HepG2 (cell line): ENCODE results near the gene ANO1. TPM values are rescaled to one million over a fixed set of nuclear protein-coding genes. Genes with fewer than 3 reads are reported as not detected.
"Not testable (repeated sequence)": the region's sequence is repeated elsewhere in the genome, so short reads cannot be mapped to it uniquely, and the experiment has no call there.

Experiments
- ATAC-seq: fragments of 200-7000 bp; cut with Tn5 transposase; 3 replicates; pipeline ENCODE4 v1.9.1; 2020; ENCODE audit warnings: mild to moderate bottlenecking, moderate library complexity
- BruUV-seq: library from RNA; stranded (reverse); fragments of 400-500 nt; replicated peaks from 2 replicates; lab custom pipeline; 2021; lab: Mats Ljungman, UMichigan
- CTCF ChIA-PET: fragments of 300-600 bp; formaldehyde crosslinking; extraction: SDS; loops from one replicate; lab custom pipeline; 2021; ENCODE audit warnings: low total read pairs, inconsistent platforms, low intra/inter-chr PET ratio; lab: Yijun Ruan, JAX
- POLR2A ChIA-PET: fragments of 350-600 bp; sonication (Branson Sonifier 250); formaldehyde crosslinking; loops from one replicate; lab custom pipeline; 2020; ENCODE audit warnings: antibody characterized with exemption, inconsistent platforms; lab: Yijun Ruan, JAX
- DNase-seq: peaks from one replicate; pipeline ENCODE4 v3.0.0-alpha.2; 2015; ENCODE audit warnings: low spot score
- FAIRE-seq: peaks from 3 replicates; lab custom pipeline; 2011; peaks lifted over from hg19 to GRCh38; lab: Jason Lieb, UNC
- H2AFZ ChIP-seq: one replicate; pipeline ENCODE4 v1.6.1; 2011; ENCODE audit warnings: low read length, inconsistent platforms
- H3K27ac ChIP-seq: fragments of 300-600 bp; 3 replicates; pipeline ENCODE4 v1.8.0; 2011; ENCODE audit warnings: mixed run types, mild to moderate bottlenecking, mixed read lengths, low read length, inconsistent platforms; ENCODE audit not compliant: insufficient read depth; ENCODE audit errors: extremely low read length
- H3K27me3 ChIP-seq, 2 experiments: fragments of 200-600 bp in 1 of 2; 2 replicates in 1 of 2; 3 replicates in 1 of 2; pipeline versions ENCODE4 v1.6.0 to v1.8.0; 2011; ENCODE audit warnings: low read length in 2 of 2, mild to moderate bottlenecking in 2 of 2, moderate library complexity in 2 of 2, inconsistent platforms in 1 of 2; ENCODE audit not compliant: insufficient read depth in 2 of 2, control insufficient read depth in 1 of 2
- H3K36me3 ChIP-seq, 2 experiments: fragments of 200-600 bp in 1 of 2; replicated peaks in 1 of 2; 2 replicates in 1 of 2; 3 replicates in 1 of 2; pipeline versions ENCODE4 v1.5.1 to v1.8.0; 2011; ENCODE audit warnings: low read length in 2 of 2, inconsistent platforms in 1 of 2; ENCODE audit not compliant: insufficient read depth in 2 of 2, control insufficient read depth in 1 of 2
- H3K4me1 ChIP-seq: 2 replicates; pipeline ENCODE4 v1.5.1; 2012; ENCODE audit warnings: low read length, inconsistent platforms; ENCODE audit not compliant: insufficient read depth
- H3K4me2 ChIP-seq: 2 replicates; pipeline ENCODE4 v1.6.0; 2011; ENCODE audit warnings: low read depth, low read length, inconsistent platforms
- H3K4me3 ChIP-seq, 3 experiments: fragments of 200-600 bp in 1 of 3; sonication (generic), shearing (Covaris generic) in 1 of 3; replicated peaks in 1 of 3; 2 replicates each; pipeline ENCODE4 v1.5.1; 2011 to 2016; ENCODE audit warnings: low read length in 3 of 3, inconsistent platforms in 2 of 3, low read depth in 2 of 3, mild to moderate bottlenecking in 2 of 3, control low read depth in 1 of 3, mixed read lengths in 1 of 3; ENCODE audit not compliant: insufficient read depth in 1 of 3
- H3K79me2 ChIP-seq: one replicate; pipeline ENCODE4 v1.6.1; 2011; ENCODE audit warnings: low read length, inconsistent platforms; ENCODE audit not compliant: insufficient read depth
- H3K9ac ChIP-seq: 2 replicates; pipeline ENCODE4 v1.6.0; 2011; ENCODE audit warnings: mild to moderate bottlenecking, low read depth, low read length, inconsistent platforms; ENCODE audit not compliant: insufficient read depth
- H3K9me3 ChIP-seq: 2 replicates; pipeline ENCODE4 v1.5.1; 2012; ENCODE audit warnings: mild to moderate bottlenecking, low read length
- H4K20me1 ChIP-seq: 2 replicates; pipeline ENCODE4 v1.6.0; 2011; ENCODE audit warnings: inconsistent platforms, mild to moderate bottlenecking, low read length, moderate library complexity; ENCODE audit not compliant: insufficient read depth
- MAFG ChIP-seq: sonication (generic); formaldehyde crosslinking; IDR thresholded peaks from 2 replicates; pipeline ENCODE4 v1.5.1; 2020; ENCODE audit warnings: mild to moderate bottlenecking, missing genetic modification reagents
- TMF1 ChIP-seq: sonication (generic); formaldehyde crosslinking; IDR thresholded peaks from 2 replicates; pipeline ENCODE4 v1.8.1; 2022; ENCODE audit warnings: low read depth, missing genetic modification reagents
- ZNF263 ChIP-seq: sonication (generic); formaldehyde crosslinking; IDR thresholded peaks from 2 replicates; pipeline ENCODE4 v1.4.0; 2020; ENCODE audit warnings: missing genetic modification reagents
- WGBS: methylation state at CpG from one replicate; pipeline ENCODE4 v1.1.6; 2017; ENCODE audit warnings: low lambda C conversion rate; 5-methylcytosine and 5-hydroxymethylcytosine counted together
- in situ Hi-C: cut with HindIII; loops from 2 replicates; pipeline ENCODE4 v1.10.0; 2017; ENCODE audit warnings: low pct_unique_long_range_greater_than_20kb; ENCODE audit not compliant: extremely low pct_ligation_motif_present
- intact Hi-C: fragments of 100-400 bp; cut with micrococcal nuclease; formaldehyde crosslinking; loops from one replicate; pipeline ENCODE4 v1.10.0; 2022; ENCODE audit not compliant: unreplicated experiment
- polyA plus RNA-seq, 8 experiments: library from polyadenylated mRNA; depleted of rRNA in 3 of 8; stranded (reverse) in 7 of 8; unstranded in 1 of 8; fragments of >200 nt; fragmentation: Illumina TruSeq in 4 of 8; extraction: Trizol in 4 of 8; gene quantifications; 2 replicates each; pipeline versions ENCODE4 v1.2.1 to v1.2.3, GENCODE V29; 2011 to 2016; ENCODE audit warnings: low read depth in 4 of 8, missing spikeins in 1 of 8, mixed read lengths in 1 of 8; ENCODE audit not compliant: insufficient read depth in 1 of 8
- total RNA-seq, 5 experiments: library from RNA; depleted of rRNA; stranded (reverse); fragments of >200 nt; fragmentation: Illumina TruSeq; extraction: Trizol; gene quantifications; 2 replicates each; pipeline ENCODE4 v1.2.3, GENCODE V29; 2016; ENCODE audit warnings: low read depth in 1 of 5

ANO1 gene
- total and polyA plus RNA-seq, 2 of the 13 experiments (the other 11 are each of a cell fraction or from before 2014, with no cell fraction given): not detected

DNA sequence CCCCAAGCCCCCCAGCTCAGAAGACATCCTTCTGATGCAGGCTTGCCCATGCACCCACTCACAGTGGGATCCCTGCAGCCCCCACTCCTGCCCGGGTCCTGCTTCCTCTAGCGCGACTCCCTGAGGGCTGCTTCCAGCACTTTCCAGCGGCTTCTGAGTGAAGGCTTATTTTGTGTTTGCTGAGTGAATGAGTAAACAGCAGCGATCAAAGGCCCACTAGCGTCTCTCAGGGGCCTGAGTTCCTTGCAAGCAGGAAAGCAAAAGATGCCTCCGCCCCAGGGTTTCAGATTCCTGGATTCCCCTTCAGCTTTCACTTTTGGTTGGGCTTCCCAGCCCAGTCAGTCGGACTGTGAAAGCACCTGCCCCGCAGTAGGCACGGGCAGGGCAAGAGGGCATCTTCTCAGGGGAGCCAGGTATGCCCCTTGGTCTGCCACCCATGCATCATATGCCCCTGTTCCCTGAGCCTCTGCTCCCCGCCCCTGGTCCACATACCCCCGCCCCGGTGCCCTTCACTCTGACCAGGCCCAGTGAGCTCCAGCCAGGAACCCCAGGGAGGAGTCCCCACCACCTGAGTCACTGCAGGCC lies 134.2 kb downstream of the ANO1 start (continued):
- TF ChIP-seq TMF1 (CRISPR knock-in tag): no peak
- TF ChIP-seq MAFG: no peak
- TF ChIP-seq ZNF263 (CRISPR knock-in tag): 0 out of 2 replicates have a peak, but pooled peaks have one; percentile 13
- TF ChIP-seq, all 625 proteins: peak for 18

DNA sequence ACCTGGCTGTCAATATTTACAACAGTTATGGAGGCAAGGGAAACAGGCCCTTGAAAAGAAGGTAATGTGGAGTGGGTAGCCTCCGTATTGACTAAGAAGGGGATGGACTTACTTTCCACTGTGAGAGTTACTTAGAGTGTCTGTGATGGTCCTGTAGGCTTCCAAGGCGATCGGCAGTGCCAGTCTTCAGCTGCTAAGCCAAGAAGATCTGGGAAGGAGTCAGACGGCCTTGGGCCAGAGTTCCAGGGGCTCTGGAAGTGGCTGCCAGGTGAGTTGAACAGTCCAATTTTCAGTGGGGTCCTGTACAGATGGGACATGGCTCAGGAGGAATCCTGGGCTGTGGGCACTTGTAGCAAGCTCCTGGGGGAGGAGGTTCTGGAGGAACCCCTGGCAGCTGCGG lies 139.3 kb downstream of the ANO1 start:
- H3K4me3 ChIP-seq, H3K79me2 ChIP-seq, H3K9me3 ChIP-seq, H4K20me1 ChIP-seq, DNase-seq, H2AFZ ChIP-seq, FAIRE-seq, in situ Hi-C loops, ATAC-seq, H3K9ac ChIP-seq, BruUV-seq, CTCF ChIA-PET, H3K4me2 ChIP-seq, POLR2A ChIA-PET, H3K36me3 ChIP-seq, H3K27ac ChIP-seq, intact Hi-C loops: not testable (repeated sequence)
- peaks cover 0 to 12% of the 10 kb centered on the region in 2 experiments; a peak in 2 of 5 replicates for H3K27me3 ChIP-seq
- H3K4me1 ChIP-seq: peaks cover 24% of the 10 kb centered on the region
- 64% methylated on average over 5 of the region's 5 CpGs for WGBS

DNA sequence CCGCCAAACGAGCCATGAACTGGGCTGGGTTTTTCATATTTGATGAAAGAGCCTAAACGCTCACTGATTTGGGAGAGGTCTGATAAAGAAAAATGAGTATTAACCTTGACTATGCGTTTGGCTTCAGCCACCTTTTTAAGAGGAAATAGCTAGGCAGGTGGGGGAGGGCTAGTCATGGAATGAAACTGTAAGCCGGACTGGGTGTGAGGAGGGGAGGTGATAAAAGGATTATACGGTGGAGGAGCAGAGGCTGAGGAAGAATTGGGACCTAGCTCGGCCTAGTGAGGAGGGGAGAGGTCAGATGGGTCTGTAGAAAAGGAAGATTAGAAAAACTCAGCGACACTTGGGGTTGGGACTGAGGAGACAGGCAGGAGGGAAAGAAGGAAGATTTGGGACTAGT lies 140.0 kb downstream of the ANO1 start:
- ATAC-seq, CTCF ChIA-PET: not testable (repeated sequence)

More for the DNA sequence above, 140.0 kb downstream of the ANO1 start:
- 50% methylated on average over 8 of the region's 8 CpGs for WGBS
- H3K79me2 ChIP-seq, H3K27ac ChIP-seq, in situ Hi-C loops, POLR2A ChIA-PET, H3K36me3 ChIP-seq, H3K9ac ChIP-seq, H3K4me2 ChIP-seq, DNase-seq, BruUV-seq, H3K9me3 ChIP-seq, H2AFZ ChIP-seq, FAIRE-seq, H4K20me1 ChIP-seq, intact Hi-C loops, H3K4me3 ChIP-seq: not testable (repeated sequence)
- peaks cover 0 to 12% of the 10 kb centered on the region in 2 experiments; a peak in 2 of 5 replicates for H3K27me3 ChIP-seq
- H3K4me1 ChIP-seq: peaks cover 23% of the 10 kb centered on the region
